ENCODE data around the gene WWP2. TPM values are rescaled to one million over a fixed set of nuclear protein-coding genes. Genes with fewer than 3 reads are reported as not detected.
A peak's percentile ranks its signal among the peaks of the same experiment; 100 is the strongest.

Gene WWP2
- total RNA-seq, 1 experiment from 2014 or later, result 40.2 TPM

DNA sequence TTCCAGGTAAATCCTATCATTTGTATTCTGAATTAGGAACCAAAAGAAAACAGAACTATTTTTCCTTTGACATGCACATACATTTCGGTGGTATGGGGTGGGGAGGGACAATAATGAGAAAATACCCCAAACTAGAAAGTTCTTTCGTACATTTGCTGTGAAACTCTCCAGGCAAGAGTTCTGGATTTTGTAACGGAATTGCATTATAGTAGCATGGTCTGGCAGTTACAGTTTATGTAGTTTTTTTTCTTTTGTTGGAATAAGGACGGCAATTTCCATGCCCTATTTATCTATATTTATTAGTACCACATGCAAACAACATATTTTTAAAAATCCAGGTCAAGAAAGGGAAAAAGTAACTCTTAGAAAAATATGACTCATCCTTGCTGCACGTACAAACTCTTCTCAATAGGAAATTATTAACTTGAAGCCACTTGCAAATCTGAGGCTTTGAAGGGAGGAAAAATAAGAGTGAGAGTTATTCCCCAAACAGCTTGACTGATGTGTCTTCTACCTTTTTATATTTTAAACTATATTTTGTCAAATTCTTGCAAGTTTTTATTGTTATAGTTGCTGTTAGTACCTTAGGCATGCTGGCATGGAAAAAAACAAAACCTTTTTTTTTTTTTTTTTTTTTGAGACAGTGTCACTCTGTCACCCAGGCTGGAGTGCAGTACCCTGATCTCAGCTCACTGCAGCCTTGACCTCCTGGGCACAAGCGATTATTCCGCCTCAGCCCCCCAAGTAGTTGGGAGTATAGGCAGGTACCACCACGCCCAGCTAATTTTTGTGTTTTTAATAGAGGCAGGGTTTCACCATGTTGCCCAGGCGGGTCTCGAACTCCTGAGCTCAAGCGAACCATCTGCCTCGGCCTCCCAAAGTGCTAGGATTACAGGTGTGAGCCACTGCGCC, 69.3 kb downstream of the WWP2 start:
- no peak overlapping the region for H3T11ph ChIP-seq (ENCODE audit: low read length)
- no peak for DNase-seq
- no peaks in the 10 kb centered on the region for H3K9me3 Mint-ChIP-seq
- peak overlapping the region; percentile 17 to 68 (median 34); a peak in 2 of 7 replicates for H3K27ac Mint-ChIP-seq
- no peaks in the 10 kb centered on the region for H3K27me3 ChIP-seq (ENCODE audit: insufficient read depth, low read length)
- TF ChIP-seq, protein P1, sequence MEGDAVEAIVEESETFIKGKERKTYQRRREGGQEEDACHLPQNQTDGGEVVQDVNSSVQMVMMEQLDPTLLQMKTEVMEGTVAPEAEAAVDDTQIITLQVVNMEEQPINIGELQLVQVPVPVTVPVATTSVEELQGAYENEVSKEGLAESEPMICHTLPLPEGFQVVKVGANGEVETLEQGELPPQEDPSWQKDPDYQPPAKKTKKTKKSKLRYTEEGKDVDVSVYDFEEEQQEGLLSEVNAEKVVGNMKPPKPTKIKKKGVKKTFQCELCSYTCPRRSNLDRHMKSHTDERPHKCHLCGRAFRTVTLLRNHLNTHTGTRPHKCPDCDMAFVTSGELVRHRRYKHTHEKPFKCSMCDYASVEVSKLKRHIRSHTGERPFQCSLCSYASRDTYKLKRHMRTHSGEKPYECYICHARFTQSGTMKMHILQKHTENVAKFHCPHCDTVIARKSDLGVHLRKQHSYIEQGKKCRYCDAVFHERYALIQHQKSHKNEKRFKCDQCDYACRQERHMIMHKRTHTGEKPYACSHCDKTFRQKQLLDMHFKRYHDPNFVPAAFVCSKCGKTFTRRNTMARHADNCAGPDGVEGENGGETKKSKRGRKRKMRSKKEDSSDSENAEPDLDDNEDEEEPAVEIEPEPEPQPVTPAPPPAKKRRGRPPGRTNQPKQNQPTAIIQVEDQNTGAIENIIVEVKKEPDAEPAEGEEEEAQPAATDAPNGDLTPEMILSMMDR (conservative IDR thresholded peaks at IDR 0.05), result no peak
- H2AFZ ChIP-seq (ENCODE audit: low read length), result no peak overlapping the region
- no peak overlapping the region for H2BK20ac ChIP-seq (ENCODE audit: low read depth, low read length, poor library complexity, severe bottlenecking)
- no peak overlapping the region for H3K18ac ChIP-seq (ENCODE audit: insufficient read length, low read depth, low read length)
- H3K23me2 ChIP-seq (ENCODE audit: insufficient read length, low read depth, low read length, poor library complexity, severe bottlenecking), result no peaks in the 10 kb centered on the region
- H3K79me2 ChIP-seq (ENCODE audit: insufficient read depth, low read length), result no peaks in the 10 kb centered on the region
- H3K4me1 Mint-ChIP-seq, result peaks cover 15 to 24% of the 10 kb centered on the region in 2 experiments
- no peak overlapping the region for H2BK5ac ChIP-seq (ENCODE audit: insufficient read length, low read length)
- H2BK120ac ChIP-seq (ENCODE audit: low read depth, low read length, poor library complexity, severe bottlenecking), result no peak overlapping the region
- no peak overlapping the region for H3K23ac ChIP-seq (ENCODE audit: insufficient read length, low read depth, low read length)
- no peak overlapping the region for H3K4ac ChIP-seq (ENCODE audit: low read depth, low read length)
- H3K4me3 Mint-ChIP-seq, result no peak overlapping the region
- no peak overlapping the region for H2AK5ac ChIP-seq (ENCODE audit: insufficient read length, low read length)
- no peak overlapping the region for H4K8ac ChIP-seq (replicated peaks; ENCODE audit: insufficient read length, low read depth, low read length)
- H3K14ac ChIP-seq (ENCODE audit: insufficient read depth, low read length), result no peak overlapping the region
- no peaks in the 10 kb centered on the region for H3K79me1 ChIP-seq (ENCODE audit: insufficient read depth, low read depth, low read length, poor library complexity, severe bottlenecking)
- no peaks in the 10 kb centered on the region; the same call in 1 of the 2 replicates for H3K4me1 ChIP-seq (ENCODE audit: insufficient read depth, low read length)
- H4K20me1 ChIP-seq (ENCODE audit: control insufficient read depth, insufficient read depth, insufficient read length), result no peaks in the 10 kb centered on the region
- H2BK12ac ChIP-seq (ENCODE audit: insufficient read length, low read depth, low read length), result no peak overlapping the region
- no peak overlapping the region for H3K4me2 ChIP-seq (ENCODE audit: insufficient read depth, insufficient read length, low read length)
- no peak overlapping the region for H4K5ac ChIP-seq (ENCODE audit: insufficient read length, low read depth, low read length)
- H3K9me3 ChIP-seq (ENCODE audit: control insufficient read depth, low read depth, low read length), result no peaks in the 10 kb centered on the region
- H2BK15ac ChIP-seq (ENCODE audit: low read depth, low read length), result no peak overlapping the region
- H3K27me3 Mint-ChIP-seq (ENCODE audit: low read depth), result no peaks in the 10 kb centered on the region
- no peak overlapping the region for H3K27ac ChIP-seq (ENCODE audit: insufficient read length, low read depth, low read length)
- no peak overlapping the region for H3K9ac ChIP-seq (ENCODE audit: extremely low read depth, insufficient read length, low read length)
- no CpG with 5 or more reads among the region's 13 CpGs for WGBS (ENCODE audit: extremely low coverage, insufficient read length, low lambda C conversion rate)
- H4K91ac ChIP-seq (ENCODE audit: insufficient read length, low read depth, low read length), result no peak overlapping the region
- H3K56ac ChIP-seq (ENCODE audit: insufficient read length, low read depth, low read length), result no peak overlapping the region
- H3K36me3 Mint-ChIP-seq (ENCODE audit: insufficient read depth in 1 of 3, low read depth in 3 of 3), result peaks cover 0 to 2% (median 0%) of the 10 kb centered on the region in 3 experiments; a peak in 2 of 7 replicates

Data from H9 (cell line).